Measurements from ENCODE around the gene ATP2B2.

- TF ChIP-seq POLR2A (IDR thresholded peaks at IDR 0.05), result no peak
- no peak for TF ChIP-seq POLR2AphosphoS5 (IDR thresholded peaks at IDR 0.05)
Measured at GRCh38 chr3:10417847-10418246, 87.5 kb downstream of the ATP2B2 start.

Measured in transverse colon (tissue), 3 donors.